GM04503 (cell line): ENCODE data around the gene PDE7B.
"Not testable (repeated sequence)": the region's sequence is repeated elsewhere in the genome, so short reads cannot be mapped to it uniquely, and the experiment has no call there.

Source experiments
- DNase-seq: peaks from one replicate; pipeline ENCODE4 v3.0.0-alpha.2; 2012; ENCODE audit warnings: low read depth

Gene PDE7B

GRCh38 chr6:136070815-136071214 lies 219.3 kb downstream of the PDE7B start:
- DNase-seq, result no peak

- DNase-seq, result no peak
Observed at GRCh38 chr6:136072691-136073090, 221.2 kb downstream of the PDE7B start.

DNA sequence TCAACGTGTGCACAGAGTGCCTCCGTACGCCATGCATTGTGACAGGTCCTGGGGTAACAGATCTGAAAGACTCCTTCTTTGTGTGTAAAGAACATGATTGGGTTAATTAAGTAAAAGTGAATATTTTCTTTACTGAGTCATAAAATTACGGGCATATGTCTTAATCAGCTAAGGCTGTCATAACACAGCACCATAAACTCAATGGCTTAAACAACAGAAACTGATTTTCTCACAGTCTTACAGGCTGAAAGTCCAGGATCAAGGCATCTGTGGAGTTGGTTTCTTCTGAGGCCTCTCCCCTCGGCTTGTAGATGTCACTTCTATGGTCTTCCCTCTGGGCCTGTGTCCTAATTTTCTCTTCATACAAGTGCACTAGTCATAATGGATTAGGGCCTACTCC lies 221.7 kb downstream of the PDE7B start:
- no peak for DNase-seq

DNA sequence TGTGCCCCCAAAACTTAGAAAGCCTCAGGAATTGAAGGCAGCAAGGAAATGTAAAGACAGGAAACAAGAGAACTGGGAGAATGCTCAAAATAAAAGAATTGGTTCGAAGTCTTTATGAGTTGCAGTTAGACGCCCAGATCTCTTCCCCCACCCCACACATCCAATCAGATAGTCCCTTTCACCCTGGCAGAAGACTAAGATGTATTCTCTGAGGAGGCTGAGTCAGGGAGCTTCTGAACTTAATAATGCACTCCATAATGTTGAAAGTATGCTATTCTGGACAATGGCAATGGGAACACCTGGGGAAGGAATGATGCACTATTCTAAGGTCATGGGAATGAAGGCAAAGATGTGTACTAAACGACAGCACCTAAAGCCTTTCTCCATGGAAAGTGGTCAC lies 225.0 kb downstream of the PDE7B start:
- DNase-seq, result peak; percentile 51

GRCh38 chr6:136077834-136078576 lies 226.5 kb downstream of the PDE7B start:
- DNase-seq, result peak; percentile 96

DNA sequence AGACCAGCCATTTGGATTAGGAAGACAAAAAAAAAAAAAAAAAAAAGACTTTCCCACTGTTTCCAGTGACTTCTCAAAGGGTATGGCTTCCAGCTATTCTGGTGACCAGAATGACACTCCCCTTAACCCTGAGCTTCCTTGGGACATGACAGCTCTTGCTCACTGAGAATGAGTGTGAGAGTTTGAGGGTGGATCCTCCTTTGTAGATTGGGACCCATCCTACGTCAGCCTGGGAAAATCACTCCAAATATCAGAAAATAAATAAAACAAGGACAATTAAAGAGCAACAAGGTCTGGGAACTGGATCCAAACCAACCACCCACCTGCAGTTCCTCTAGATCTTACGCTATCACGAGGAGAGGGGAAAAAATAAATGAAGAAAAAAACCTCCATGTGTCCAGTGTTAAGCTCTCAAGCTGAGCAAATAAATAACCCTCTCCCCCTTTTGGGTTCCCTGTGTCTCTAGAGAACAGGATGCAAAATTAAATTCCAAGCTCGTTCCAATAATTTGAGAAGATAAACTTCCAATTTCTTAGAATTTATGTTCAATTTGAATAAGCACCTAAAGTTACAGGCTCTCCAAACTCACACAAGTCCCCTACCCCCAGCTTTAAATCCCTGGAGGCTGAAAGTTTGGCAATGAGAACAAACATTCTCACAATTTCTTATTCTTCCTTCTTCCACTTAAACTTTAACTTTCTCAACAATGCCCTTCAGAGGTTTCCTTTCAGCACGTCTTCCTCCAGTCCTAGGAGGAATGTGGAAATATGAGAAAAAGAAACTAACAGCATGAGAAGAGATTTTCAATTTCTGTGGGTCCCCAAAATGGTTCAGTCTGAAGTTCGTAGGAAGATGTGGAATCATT lies 228.4 kb downstream of the PDE7B start:
- DNase-seq, result no peak

- no peak for DNase-seq
Observed at GRCh38 chr6:136083540-136083939, 232.0 kb downstream of the PDE7B start.

DNA sequence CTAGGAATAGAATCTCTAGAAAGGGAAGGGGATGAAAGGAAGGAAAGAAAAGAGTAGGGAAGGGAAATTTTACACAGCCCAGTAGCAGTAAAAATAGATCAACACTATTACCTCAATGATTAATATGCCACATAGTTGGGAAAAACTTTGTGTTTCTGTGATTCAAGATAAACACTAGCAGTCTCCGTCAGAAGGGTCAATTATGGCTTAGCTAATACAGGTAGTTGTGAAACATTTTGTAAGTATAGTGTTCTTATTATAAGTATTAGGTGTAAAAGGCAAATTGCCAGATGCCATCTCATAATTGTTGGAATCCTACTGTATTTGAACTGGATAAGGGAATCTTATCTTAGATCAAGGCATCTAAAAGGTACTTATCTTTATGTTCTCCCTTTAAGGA lies 232.9 kb downstream of the PDE7B start:
- no peak for DNase-seq

GRCh38 chr6:136085370-136086115 lies 234.0 kb downstream of the PDE7B start:
- no peak for DNase-seq

- no peak for DNase-seq
Observed at GRCh38 chr6:136086686-136087085, 235.2 kb downstream of the PDE7B start.

DNA sequence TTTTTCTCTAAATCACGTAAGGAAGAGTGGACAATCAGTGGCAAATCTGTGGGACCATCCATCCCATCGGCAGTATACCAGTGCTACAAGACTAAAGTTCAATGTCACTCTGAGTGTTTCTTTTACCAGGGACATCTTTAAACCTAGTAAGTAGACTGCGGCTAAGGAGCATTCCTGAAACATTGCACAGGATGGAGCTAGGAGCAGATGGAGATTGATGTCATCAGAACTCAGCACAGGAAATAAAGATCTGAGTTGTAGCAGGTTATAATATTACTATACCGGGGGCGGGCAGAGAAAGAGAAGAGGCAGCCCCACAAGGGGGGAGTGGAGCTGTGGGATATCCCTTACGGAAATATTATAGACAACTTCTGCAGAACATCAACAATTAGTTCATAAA lies 236.5 kb downstream of the PDE7B start:
- DNase-seq, result no peak

DNA sequence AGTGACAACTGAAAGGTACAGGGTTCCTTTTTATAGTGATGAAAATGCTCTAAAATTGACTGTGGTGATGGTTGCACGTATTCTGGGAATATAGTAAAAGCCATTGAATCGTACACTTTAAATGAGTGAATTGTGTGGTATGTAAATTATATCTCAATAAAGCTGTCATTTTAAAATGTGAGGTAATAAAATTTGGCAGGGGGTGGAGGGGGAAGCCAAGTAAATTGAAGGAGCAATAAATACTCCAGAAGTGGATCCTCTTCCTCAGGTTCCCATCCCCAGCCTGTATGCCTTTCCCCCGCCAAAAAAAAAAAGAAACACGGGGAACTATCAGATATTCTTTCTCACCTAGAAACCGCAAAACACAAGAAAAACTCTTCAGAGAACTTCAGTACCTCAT lies 237.2 kb downstream of the PDE7B start:
- no peak for DNase-seq

DNA sequence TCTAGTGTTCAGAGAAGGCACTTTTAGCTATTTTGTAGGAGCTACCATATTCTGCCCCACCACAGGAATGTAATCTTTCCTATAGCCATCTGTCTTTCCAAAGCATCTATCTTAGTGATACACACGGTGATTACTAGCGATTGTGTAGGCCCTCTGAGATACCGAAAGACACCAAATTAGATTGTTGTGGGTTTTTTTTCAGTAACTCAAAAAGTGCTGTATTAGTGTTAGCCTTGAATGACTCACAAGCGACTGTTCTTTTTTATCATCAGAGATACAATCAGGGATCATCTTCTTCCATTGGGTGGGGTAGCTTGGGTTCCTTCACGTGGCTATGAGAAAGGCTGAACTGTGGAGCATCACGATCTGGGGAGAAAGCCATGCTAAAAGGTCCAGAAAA lies 238.4 kb downstream of the PDE7B start:
- no peak for DNase-seq

DNA sequence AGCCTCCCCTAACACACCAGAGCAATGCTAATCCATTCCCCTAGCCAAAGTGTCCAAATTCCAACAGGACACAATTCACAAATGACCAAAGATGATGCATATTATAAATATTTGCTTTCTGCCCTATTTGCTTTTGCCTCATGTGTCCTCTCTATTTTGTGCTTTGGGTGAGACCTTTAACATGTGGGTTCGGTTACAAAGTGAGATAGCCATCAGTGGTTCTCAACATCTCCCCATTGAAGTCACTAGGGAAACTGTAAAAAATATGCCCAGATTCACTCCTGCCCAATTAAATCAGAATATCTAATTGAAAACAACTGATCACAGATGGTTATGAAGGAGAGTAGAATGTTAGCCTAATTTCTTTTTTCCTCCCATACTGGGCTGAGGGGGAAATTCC lies 239.4 kb downstream of the PDE7B start:
- peak; percentile 37 for DNase-seq

DNA sequence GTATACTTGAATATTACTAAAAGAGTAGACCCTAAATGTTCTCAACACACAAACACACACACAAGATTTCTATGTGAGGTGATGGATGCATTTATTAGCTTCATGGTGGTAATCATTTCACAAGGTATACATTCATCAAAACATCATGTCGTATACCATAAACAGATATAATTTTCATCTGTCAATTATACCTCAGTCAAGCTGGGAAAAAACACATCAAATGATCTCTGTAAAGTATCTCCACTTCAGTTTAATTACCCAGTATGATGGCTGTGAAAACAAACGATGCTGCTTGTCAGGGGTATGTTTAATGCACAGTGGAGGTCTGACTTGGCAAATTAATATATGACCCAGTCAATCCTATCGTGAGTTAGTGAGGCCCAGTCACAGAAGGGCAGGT lies 241.4 kb downstream of the PDE7B start:
- DNase-seq, result no peak

DNA sequence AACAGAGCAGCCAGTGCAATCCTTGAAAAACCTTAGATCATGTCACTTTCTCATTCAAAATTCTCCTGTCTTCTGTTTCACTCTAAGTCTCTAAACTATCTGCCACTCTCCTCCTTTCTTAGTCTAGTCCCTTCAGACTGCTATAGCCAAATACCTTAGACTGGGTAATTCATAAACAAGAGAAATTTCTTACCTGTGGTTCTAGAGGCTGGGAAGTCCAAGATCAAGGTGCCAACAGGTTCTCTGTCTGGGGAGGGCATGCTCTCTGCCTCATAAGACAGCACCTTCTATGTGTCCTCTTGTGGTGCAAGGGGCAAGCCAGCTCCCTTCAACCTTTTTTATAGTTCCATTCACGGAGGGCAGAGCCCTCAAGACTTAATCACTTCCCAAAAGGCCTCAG lies 242.3 kb downstream of the PDE7B start:
- DNase-seq, result no peak

DNA sequence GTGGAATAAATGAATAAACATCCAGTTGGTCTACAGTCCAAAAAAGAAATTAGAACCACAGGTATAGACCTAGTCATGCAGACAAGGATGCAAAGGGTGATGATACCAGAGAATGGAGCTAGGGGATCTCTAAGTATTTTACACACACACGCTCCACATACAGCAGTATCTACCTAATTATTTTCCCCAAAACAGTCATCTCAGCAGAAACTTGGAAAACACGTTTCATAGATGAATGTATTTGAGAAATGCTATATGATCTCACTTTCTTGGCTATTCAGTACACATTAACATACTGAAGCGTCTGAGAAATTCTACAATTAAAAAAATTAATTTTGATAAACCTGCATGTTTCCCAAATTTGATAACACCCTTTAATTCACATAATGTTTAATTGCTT lies 243.3 kb downstream of the PDE7B start:
- no peak for DNase-seq

DNA sequence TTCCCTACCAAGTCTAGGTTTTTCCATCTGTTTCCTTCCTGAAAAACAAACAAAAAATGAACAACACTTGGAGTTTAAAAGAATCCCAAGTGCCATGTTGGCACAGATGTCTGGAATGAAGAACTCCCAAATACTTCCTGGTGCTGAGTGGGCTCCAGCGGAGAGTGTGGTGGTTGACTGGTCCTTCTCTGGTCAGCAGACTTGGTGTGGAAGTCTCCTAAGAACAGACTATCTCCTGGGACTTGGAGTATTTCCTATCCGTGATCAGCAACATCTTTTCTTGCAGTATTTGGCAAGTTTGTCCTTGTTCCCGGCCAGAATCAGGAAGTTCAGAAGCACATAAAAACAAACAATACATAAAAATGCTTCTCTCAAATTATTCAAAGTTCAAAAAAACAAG lies 244.5 kb downstream of the PDE7B start:
- DNase-seq, result peak; percentile 70

GRCh38 chr6:136102991-136103688 lies 251.6 kb downstream of the PDE7B start:
- DNase-seq, result no peak

GRCh38 chr6:136103763-136104311 lies 252.3 kb downstream of the PDE7B start:
- no peak for DNase-seq

- DNase-seq, result no peak
Observed at GRCh38 chr6:136104556-136104955, 253.1 kb downstream of the PDE7B start.

GRCh38 chr6:136105797-136106196 lies 254.3 kb downstream of the PDE7B start:
- DNase-seq, result not testable (repeated sequence)
